Gastroesophageal sphincter (tissue), 4 donors: ENCODE data around the gene PLA2G5. TPM values are rescaled to one million over a fixed set of nuclear protein-coding genes. Genes with fewer than 3 reads are reported as not detected.

Experiments
- ATAC-seq: fragments of 150-250 bp; one replicate; pipeline ENCODE4 v1.9.1; 2016; ENCODE audit warnings: mild to moderate bottlenecking, moderate library complexity
- H3K27ac ChIP-seq, 4 donors: fragments of 200-600 bp; sonication (generic) in 3 of 4; 1 replicate in 3 of 4; 2 replicates in 1 of 4; pipeline ENCODE4 v1.5.1; 2016 to 2019
- H3K27me3 ChIP-seq: fragments of 200-600 bp; sonication (generic); one replicate; pipeline ENCODE4 v1.5.1; 2019
- H3K36me3 ChIP-seq, 2 donors: fragments of 200-600 bp; sonication (generic); one replicate each; pipeline ENCODE4 v1.5.1; 2019; ENCODE audit warnings: control low read depth in 1 of 2
- H3K4me1 ChIP-seq, 3 donors: fragments of 200-600 bp; sonication (generic); 1 replicate in 2 of 3; 2 replicates in 1 of 3; pipeline ENCODE4 v1.5.1; 2016 to 2019; ENCODE audit warnings: control low read depth in 2 of 3
- H3K4me3 ChIP-seq, 2 donors: fragments of 200-600 bp; sonication (generic); one replicate each; pipeline ENCODE4 v1.5.1; 2019; ENCODE audit warnings: mild to moderate bottlenecking in 1 of 2, moderate library complexity in 1 of 2
- H3K9me3 ChIP-seq, 3 donors: fragments of 200-600 bp; sonication (generic); one replicate each; pipeline ENCODE4 v1.5.1; 2017 to 2019; ENCODE audit warnings: control low read depth in 2 of 3
- CTCF ChIP-seq, 4 experiments: fragments of 200-600 bp in 2 of 4; fragments of 450-650 bp in 2 of 4; sonication (generic) in 1 of 4; IDR thresholded peaks; one replicate each; pipeline ENCODE4 v1.5.1; 2017 to 2019; ENCODE audit warnings: antibody characterized with exemption in 4 of 4, mild to moderate bottlenecking in 2 of 4, moderate library complexity in 2 of 4
- EP300 ChIP-seq: sonication (generic); formaldehyde crosslinking; IDR thresholded peaks from one replicate; pipeline ENCODE4 v1.6.1; 2017; ENCODE audit warnings: antibody characterized with exemption, mild to moderate bottlenecking
- POLR2A ChIP-seq, 2 donors: fragments of 450-650 bp; IDR thresholded peaks; one replicate each; pipeline ENCODE4 v1.6.1; 2017; ENCODE audit warnings: antibody characterized with exemption in 2 of 2, mild to moderate bottlenecking in 2 of 2, moderate library complexity in 1 of 2
- POLR2AphosphoS5 ChIP-seq: sonication (generic); formaldehyde crosslinking; IDR thresholded peaks from one replicate; pipeline ENCODE4 v1.6.1; 2017; ENCODE audit warnings: antibody characterized with exemption
- WGBS, 2 donors: methylation state at CpG; one replicate each; pipeline ENCODE4 v1.1.5; 2018; ENCODE audit warnings: low coverage in 1 of 2; 5-methylcytosine and 5-hydroxymethylcytosine counted together
- total RNA-seq, 4 donors: library from RNA; depleted of rRNA; stranded (reverse); fragments of >200 nt; gene quantifications; one replicate each; pipeline ENCODE4 v1.1.0, GENCODE V29; 2016

The PLA2G5 gene
- total RNA-seq, 4 donors from 2014 or later = 8.8 to 47.1 (median 23.4) TPM

GRCh38 chr1:20031161-20031560 lies 38.8 kb upstream of the PLA2G5 start:
- no peak for ATAC-seq
- Histone ChIP-seq H3K9me3 (peaks cover 0 to 18% (median 0%) of the 10 kb centered on the region in 3 donors), H3K4me3 (no peak overlapping the region), H3K36me3 (no peaks in the 10 kb centered on the region), H3K27me3 (peaks cover 5% of the 10 kb centered on the region), H3K27ac (no peak overlapping the region), H3K4me1 (no peaks in the 10 kb centered on the region)
- 52% methylated on average over 5 of the region's 5 CpGs; no CpG with 5 or more reads in 1 of the 2 donors for WGBS, 2 donors
- TF ChIP-seq POLR2AphosphoS5 (no peak), POLR2A (IDR thresholded peaks at IDR 0.05) (no peak), CTCF (IDR thresholded peaks at IDR 0.05) (no peak), EP300 (no peak)

- Histone ChIP-seq H3K36me3 (no peaks in the 10 kb centered on the region), H3K27ac (no peak overlapping the region), H3K4me3 (no peak overlapping the region), H3K4me1 (no peaks in the 10 kb centered on the region), H3K9me3 (peaks cover 0 to 25% (median 0%) of the 10 kb centered on the region in 3 donors), H3K27me3 (peaks cover 5% of the 10 kb centered on the region)
- WGBS, 2 donors = 61 to 85% methylated on average over 2 of the region's 2 CpGs
- no peak for TF ChIP-seq CTCF (IDR thresholded peaks at IDR 0.05)
- TF ChIP-seq EP300 = no peak
- no peak for TF ChIP-seq POLR2A (IDR thresholded peaks at IDR 0.05)
- no peak for TF ChIP-seq POLR2AphosphoS5
- ATAC-seq = no peak
Measured at GRCh38 chr1:20031836-20032235, 38.2 kb upstream of the PLA2G5 start.

GRCh38 chr1:20032425-20032824 lies 37.6 kb upstream of the PLA2G5 start:
- WGBS, 2 donors = 100% methylated on average over 1 of the region's 1 CpG; no CpG with 5 or more reads in 1 of the 2 donors
- Histone ChIP-seq H3K4me1 (no peaks in the 10 kb centered on the region), H3K27me3 (peaks cover 5% of the 10 kb centered on the region), H3K9me3 (peaks cover 0 to 29% (median 0%) of the 10 kb centered on the region in 3 donors), H3K4me3 (no peak overlapping the region), H3K36me3 (no peaks in the 10 kb centered on the region), H3K27ac (no peak overlapping the region)
- no peak for TF ChIP-seq CTCF (IDR thresholded peaks at IDR 0.05)
- TF ChIP-seq POLR2AphosphoS5 = no peak
- no peak for TF ChIP-seq POLR2A (IDR thresholded peaks at IDR 0.05)
- no peak for TF ChIP-seq EP300
- ATAC-seq = no peak

- peaks cover 0 to 29% (median 0%) of the 10 kb centered on the region in 3 donors for H3K9me3 ChIP-seq
- TF ChIP-seq POLR2A (IDR thresholded peaks at IDR 0.05) (no peak), CTCF (IDR thresholded peaks at IDR 0.05) (no peak), EP300 (no peak), POLR2AphosphoS5 (no peak)
- no peaks in the 10 kb centered on the region for H3K4me1 ChIP-seq
- no peak for ATAC-seq
- H3K4me3 ChIP-seq = no peak overlapping the region
- H3K36me3 ChIP-seq = no peaks in the 10 kb centered on the region
- H3K27me3 ChIP-seq = peaks cover 5% of the 10 kb centered on the region
- H3K27ac ChIP-seq = no peak overlapping the region
Measured at GRCh38 chr1:20033420-20033819, 36.6 kb upstream of the PLA2G5 start.

GRCh38 chr1:20035114-20035513 lies 34.9 kb upstream of the PLA2G5 start:
- TF ChIP-seq EP300 (no peak), POLR2AphosphoS5 (no peak), CTCF (IDR thresholded peaks at IDR 0.05) (no peak), POLR2A (IDR thresholded peaks at IDR 0.05) (no peak)
- H3K36me3 ChIP-seq = no peaks in the 10 kb centered on the region
- 69 to 85% methylated on average over 4 to 5 of the region's 5 CpGs for WGBS, 2 donors
- H3K4me1 ChIP-seq = no peaks in the 10 kb centered on the region
- no peak overlapping the region for H3K27ac ChIP-seq
- peaks cover 0 to 29% (median 0%) of the 10 kb centered on the region in 3 donors for H3K9me3 ChIP-seq
- peaks cover 1% of the 10 kb centered on the region for H3K27me3 ChIP-seq
- no peak overlapping the region for H3K4me3 ChIP-seq
- ATAC-seq = no peak
